HEK293 (cell line): ENCODE measurements around the gene FGD6.

Experiments
- PRDM1 ChIP-seq: fragments of 450-650 bp; formaldehyde crosslinking; IDR thresholded peaks from 2 replicates; pipeline ENCODE4; 2016; ENCODE audit warnings: missing biosample characterization, missing genetic modification characterization
- TCF7L2 ChIP-seq: IDR thresholded peaks from 2 replicates; pipeline ENCODE4 v1.6.1; 2011; ENCODE audit warnings: low read depth, mild to moderate bottlenecking, inconsistent platforms, low read length, moderate library complexity, borderline replicate concordance
- ZNF341 ChIP-seq: fragments of 450-650 bp; formaldehyde crosslinking; IDR thresholded peaks from 2 replicates; pipeline ENCODE4; 2016; ENCODE audit warnings: low read depth, missing biosample characterization, missing genetic modification characterization
- TF ChIP-seq, protein P1 (sequence below): fragments of 450-650 bp; formaldehyde crosslinking; IDR thresholded peaks from 2 replicates; pipeline ENCODE4 v1.5.1; 2016; ENCODE audit warnings: missing biosample characterization, missing genetic modification characterization

DNA sequence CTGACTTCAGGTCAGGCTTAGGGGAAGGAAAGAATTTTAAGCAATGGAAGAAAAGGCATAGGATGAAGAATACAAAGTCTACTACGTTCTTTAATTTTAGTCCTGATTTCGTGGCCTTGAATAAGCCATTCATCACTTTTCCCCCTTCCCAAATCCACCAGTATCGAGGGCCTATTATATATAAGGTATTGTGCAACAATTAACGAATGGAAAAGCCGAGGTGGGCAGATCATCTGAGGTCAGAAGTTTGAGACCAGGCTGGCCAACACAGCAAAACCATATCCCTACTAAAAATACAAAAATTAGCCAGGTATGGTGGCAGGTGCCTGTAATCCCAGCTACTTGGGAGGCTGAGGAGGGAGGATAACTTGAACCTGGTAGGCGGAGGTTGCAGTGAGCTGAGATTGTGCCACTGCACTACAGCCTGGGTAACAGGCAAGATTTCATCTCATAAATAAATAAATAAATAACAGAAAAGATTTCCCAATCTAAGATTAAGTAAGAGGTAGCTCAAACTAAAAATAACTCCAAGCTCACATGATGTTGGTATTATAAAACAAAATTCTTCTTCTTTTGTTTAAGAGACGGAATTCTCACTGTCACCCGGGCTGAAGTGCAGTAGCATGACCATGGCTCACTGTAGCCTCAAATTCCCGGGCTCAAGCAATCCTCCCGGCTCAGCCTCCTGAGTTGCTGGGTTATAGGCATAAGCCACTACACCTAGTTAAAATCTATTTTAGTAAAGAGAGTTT, 85.5 kb downstream of the FGD6 start:
- TF ChIP-seq TCF7L2 (no peak), ZNF341 (tag by site-specific recombination) (no peak), PRDM1 (no peak)
- TF ChIP-seq, protein P1, sequence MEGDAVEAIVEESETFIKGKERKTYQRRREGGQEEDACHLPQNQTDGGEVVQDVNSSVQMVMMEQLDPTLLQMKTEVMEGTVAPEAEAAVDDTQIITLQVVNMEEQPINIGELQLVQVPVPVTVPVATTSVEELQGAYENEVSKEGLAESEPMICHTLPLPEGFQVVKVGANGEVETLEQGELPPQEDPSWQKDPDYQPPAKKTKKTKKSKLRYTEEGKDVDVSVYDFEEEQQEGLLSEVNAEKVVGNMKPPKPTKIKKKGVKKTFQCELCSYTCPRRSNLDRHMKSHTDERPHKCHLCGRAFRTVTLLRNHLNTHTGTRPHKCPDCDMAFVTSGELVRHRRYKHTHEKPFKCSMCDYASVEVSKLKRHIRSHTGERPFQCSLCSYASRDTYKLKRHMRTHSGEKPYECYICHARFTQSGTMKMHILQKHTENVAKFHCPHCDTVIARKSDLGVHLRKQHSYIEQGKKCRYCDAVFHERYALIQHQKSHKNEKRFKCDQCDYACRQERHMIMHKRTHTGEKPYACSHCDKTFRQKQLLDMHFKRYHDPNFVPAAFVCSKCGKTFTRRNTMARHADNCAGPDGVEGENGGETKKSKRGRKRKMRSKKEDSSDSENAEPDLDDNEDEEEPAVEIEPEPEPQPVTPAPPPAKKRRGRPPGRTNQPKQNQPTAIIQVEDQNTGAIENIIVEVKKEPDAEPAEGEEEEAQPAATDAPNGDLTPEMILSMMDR (tag by site-specific recombination): no peak
